ENCODE results near the gene SRRM4. TPM values are rescaled to one million over a fixed set of nuclear protein-coding genes. Genes with fewer than 3 reads are reported as not detected.
"Not testable (repeated sequence)": the region's sequence is repeated elsewhere in the genome, so short reads cannot be mapped to it uniquely, and the experiment has no call there.

SRRM4 gene
- total RNA-seq, 2 donors from 2014 or later, result 0.10 TPM; not detected in 1

DNA sequence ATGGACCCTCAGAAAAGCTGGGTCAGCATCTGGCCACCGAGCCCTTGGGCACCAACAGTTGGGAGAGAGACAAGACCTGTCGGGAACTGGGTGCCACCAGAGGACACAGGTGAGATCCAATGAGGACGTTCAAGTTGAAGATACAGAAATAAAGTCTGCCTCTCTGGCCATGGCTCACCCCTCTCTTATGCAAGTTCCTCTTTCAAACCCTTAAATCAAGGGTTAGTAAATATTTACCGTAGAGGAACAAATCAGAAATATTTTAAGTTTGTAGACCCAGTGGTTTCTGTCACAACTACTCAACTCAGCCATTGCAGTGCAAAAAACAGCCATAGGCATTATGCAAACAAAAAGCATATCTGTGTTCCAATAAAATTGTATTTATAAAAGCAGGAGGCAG is 120.9 kb downstream of the SRRM4 start:
- DNase-seq (ENCODE audit: low spot score), result no peak
- intact Hi-C loops (cut with DNase I), result no loop called here

DNA sequence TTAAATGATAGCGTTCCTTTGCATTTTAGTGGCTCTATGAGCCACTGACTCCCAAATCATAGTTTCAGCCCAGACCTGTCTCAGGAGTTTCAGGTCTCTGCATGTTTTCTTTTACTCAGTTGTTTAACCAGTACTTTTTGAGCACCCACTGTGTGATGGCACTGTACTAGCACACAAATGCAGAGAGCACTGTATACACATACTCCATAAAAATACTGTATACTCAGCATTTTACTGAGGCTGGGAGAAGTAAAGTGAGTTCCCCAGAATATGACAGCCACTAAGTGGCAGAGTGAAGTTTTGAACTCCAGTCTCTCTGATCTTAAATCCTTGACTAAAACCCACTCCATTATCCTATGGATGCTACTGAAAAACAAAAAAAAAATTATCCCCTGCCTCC is 121.4 kb downstream of the SRRM4 start:
- no peak for DNase-seq (ENCODE audit: low spot score)
- intact Hi-C loops (cut with DNase I), result no loop called here

DNA sequence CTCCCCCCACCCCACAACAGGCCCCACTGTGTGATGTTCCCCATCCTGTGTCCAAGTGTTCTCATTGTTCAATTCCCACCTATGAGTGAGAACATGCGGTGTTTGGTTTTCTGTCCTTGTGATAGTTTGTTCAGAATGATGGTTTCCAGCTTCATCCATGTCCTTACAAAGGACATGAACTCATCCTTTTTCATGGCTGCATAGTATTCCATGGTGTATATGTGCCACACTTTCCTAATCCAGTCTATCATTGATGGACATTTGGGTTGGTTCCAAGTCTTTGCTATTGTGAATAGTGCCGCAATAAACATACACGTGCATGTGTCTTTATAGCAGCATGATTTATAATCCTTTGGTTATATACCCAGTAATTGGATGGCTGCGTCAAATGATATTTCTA is 123.6 kb downstream of the SRRM4 start:
- DNase-seq (ENCODE audit: low spot score); intact Hi-C loops (cut with DNase I): not testable (repeated sequence)

- DNase-seq (ENCODE audit: low spot score), result no peak
- intact Hi-C loops (cut with DNase I), result no loop called here
Observed at GRCh38 chr12:119113496-119113986, 132.2 kb downstream of the SRRM4 start.

DNA sequence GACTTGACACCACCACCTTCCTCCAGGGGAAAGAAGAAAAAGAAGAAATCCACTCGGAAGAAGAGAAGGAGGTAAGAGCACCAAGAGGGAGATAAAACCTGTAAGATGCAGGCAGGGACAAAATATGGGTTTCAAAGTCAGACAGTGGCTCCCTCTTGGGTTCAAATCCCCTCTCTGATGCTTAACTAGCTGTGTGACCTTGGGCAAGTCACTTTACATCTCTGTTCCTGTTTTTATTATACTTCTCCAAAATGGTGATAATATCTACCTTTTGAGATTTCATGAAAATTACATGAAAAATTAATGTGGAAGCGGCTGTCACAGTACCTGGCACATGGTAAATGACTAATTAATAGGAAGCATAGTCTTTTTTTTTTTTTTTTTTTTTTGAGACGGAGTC is 133.0 kb downstream of the SRRM4 start:
- intact Hi-C loops (cut with DNase I), result loop anchor here in 1 of 2 donors (2.0 kb wide), 1 partner anchor 299 kb away; no protein-coding TSS in a partner anchor
- DNase-seq (ENCODE audit: low spot score), result no peak

- intact Hi-C loops (cut with DNase I), result loop anchor here (1.0 to 2.0 kb wide), 2 partner anchors 294 to 297 kb away; no protein-coding TSS in a partner anchor
Observed at GRCh38 chr12:119115296-119115905, 134.1 kb downstream of the SRRM4 start.

DNA sequence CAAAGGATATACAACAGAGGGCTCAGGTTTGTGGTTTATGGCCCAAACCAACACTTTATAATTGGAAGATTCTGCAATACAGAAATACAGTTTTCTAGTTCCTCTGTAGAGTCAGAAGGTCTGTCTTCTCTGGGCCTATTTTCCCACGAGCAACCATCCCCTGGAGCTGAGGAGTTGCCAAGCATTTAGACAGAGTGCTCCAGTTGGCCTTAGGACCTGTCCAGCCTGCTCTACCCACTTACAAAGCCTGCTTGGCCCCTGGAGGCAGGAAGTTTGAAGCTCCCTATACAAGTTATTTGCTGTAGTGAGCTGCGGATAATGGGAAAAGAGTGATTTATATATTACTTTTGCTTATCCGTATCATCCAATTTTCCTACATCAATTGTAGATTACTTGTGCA is 136.6 kb downstream of the SRRM4 start:
- intact Hi-C loops (cut with DNase I), result no loop called here

More at GRCh38 chr12:119115296-119115905, 134.1 kb downstream of the SRRM4 start:
- DNase-seq (ENCODE audit: low spot score), result no peak

GRCh38 chr12:119118625-119119024 is 137.3 kb downstream of the SRRM4 start:
- intact Hi-C loops (cut with DNase I), result no loop called here
- DNase-seq (ENCODE audit: low spot score), result no peak

More for the DNA sequence above, 136.6 kb downstream of the SRRM4 start:
- DNase-seq (ENCODE audit: low spot score), result no peak

DNA sequence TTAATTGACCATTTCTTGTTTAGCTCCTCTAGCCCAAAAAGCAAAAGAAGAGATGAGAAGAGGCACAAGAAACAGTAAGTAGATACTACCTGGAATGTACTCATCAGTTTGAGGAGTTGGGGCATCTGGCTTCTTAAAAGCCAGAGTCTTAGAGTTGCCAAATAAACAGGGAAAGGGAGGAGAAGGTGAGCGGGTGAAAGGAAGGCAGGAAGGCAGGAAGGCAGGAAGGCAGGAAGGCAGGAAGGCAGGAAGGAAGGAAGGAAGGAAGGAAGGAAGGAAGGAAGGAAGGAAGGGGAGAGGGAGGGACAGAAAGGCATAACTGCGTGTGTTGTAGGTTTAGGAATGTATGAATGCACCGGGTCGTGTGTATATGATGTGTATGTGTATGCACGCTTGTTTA is 140.7 kb downstream of the SRRM4 start:
- intact Hi-C loops (cut with DNase I), result no loop called here
- no peak for DNase-seq (ENCODE audit: low spot score)

DNA sequence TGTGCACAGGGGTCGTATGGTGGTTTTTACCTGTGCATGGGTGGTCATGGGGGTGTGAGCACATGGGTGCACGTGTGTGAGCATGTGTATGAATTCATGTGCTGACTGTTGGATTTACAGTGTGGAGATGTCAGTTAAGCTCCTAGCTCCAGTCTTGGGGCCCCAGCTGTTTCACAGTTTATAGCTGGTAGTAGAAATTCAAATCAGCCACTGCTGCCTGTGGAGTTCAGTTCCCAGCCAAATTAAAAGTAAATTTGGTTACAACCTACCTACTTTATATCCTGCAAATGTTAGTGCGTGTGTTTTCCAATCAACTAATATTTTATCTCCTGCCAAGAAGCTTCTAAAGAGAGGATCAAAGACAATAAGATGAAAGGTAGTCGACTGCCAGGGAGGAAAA is 141.4 kb downstream of the SRRM4 start:
- intact Hi-C loops (cut with DNase I), result no loop called here

DNA sequence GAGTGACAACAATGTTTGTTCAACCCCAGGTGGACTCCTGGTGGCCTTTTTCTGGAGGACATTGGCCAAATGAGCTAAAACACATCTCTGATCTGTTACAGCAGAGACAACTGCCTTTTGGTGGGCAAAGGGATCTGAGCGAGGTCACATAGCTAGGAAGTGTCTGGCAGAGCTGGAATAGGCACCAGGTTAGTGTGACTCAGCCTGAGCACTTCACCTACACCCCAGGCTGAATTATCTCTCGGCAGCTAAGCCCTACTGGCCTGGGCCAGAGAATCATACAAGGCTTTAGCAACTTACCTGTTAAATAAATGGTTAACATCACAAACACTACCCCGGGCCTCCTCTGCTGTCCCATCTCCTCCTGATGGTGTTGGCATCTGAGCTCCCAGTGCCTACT is 147.2 kb downstream of the SRRM4 start:
- intact Hi-C loops (cut with DNase I), result no loop called here
- no peak for DNase-seq (ENCODE audit: low spot score)

More for the DNA sequence above, 141.4 kb downstream of the SRRM4 start:
- DNase-seq (ENCODE audit: low spot score), result no peak

DNA sequence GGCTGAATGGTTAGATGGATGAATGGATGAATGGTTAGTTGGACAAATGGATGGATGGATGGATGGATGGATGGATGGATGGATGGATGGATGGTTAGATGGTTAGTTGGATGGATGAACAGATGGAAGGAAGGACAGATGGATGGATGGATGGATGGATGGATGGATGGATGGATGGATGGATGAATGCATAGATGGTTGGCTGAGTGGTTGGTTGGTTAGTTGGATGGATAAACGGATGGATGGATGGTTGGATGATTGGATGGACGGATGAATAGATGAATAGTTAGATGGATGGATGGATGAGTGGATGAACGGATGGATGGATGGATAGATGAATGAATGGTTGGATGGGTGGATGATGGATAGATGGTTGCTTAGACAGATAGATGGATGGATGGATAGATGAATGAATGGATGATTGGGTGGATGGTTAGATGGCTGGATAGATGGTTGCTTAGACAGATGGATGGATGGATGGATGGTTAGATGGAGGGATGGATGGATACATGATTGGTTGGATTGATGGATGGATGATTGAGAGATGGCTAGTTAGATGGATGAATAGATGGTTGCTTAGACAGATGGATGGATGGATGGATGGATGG is 148.6 kb downstream of the SRRM4 start:
- intact Hi-C loops (cut with DNase I), result loop anchor here in 1 of 2 donors (2.0 kb wide), 1 partner anchor 49 kb away; no protein-coding TSS in a partner anchor
- DNase-seq (ENCODE audit: low spot score), result no peak

DNA sequence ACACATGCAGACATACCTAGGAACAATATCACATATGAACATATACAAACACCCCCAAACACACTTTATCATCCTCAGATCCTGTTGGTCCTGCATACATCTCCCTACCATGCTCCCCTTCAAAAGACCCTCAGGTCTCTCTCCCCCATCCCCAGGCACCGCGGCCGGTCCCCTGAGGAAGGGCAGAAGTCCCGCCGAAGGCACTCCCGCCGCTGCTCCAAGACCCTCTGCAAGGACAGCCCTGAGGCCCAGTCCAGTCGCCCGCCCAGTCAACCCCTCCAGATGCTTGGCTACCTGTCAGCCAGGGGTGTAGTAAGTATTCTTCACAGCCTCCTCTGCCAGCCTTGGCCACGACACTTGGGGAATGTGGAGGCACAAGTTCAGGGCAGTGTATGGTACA is 149.2 kb downstream of the SRRM4 start:
- DNase-seq (ENCODE audit: low spot score), result no peak
- intact Hi-C loops (cut with DNase I), result loop anchor here in 1 of 2 donors (2.0 kb wide), 1 partner anchor 50 kb away; no protein-coding TSS in a partner anchor

- intact Hi-C loops (cut with DNase I), result no loop called here
- no peak for DNase-seq (ENCODE audit: low spot score)
Observed at GRCh38 chr12:119134284-119135072, 153.1 kb downstream of the SRRM4 start.

GRCh38 chr12:119136811-119137410 is 155.6 kb downstream of the SRRM4 start:
- no peak for DNase-seq (ENCODE audit: low spot score)
- intact Hi-C loops (cut with DNase I), result no loop called here

GRCh38 chr12:119139448-119139847 is 158.1 kb downstream of the SRRM4 start:
- intact Hi-C loops (cut with DNase I), result no loop called here
- DNase-seq (ENCODE audit: low spot score), result no peak

DNA sequence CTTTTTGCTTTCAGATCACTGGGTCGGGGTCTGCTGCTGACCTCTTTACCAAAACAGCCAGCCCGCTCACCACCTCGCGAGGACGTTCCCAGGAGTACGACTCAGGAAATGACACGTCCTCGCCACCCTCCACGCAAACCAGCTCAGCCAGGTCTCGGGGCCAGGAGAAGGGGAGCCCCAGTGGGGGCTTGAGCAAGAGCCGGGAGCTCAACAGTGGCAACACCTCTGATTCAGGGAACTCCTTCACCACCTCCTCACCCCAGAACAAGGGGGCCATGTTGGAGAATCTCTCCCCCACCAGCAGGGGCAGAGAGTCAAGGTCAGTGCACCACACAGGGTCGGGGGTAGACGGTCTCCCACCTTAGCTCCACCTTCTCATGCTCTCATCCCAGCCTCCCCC is 164.0 kb downstream of the SRRM4 start:
- intact Hi-C loops (cut with DNase I), result no loop called here
- DNase-seq (ENCODE audit: low spot score), result no peak

DNA sequence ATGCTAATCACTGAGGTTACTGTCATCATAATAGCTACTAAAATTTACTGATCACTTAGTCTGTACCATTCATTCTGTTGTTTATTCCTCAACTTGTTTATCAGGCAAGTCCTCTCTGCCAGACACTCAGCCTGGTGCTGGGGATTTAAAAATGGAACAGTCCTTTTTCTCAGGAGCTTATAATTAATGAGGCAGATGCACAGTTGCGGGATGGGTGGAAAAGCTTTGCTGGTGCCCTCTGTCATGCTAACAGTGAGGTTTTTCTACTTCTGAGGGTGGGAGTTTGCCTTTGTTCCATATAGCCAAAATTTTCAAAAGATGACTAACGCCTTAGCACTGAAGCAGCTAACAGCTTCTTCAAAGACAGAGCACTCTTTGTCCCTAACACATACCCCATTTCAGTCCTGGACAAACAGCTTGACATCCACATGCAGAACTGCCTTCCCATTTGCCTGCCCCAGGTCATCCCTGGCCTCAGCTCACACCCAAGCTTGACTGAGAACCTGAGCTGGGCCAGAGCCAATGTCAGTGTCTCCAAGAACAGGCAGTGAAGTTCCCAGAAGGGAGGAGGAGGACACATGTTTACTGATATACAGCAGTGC is 166.6 kb downstream of the SRRM4 start:
- DNase-seq (ENCODE audit: low spot score), result no peak
- intact Hi-C loops (cut with DNase I), result no loop called here

GRCh38 chr12:119149270-119149669 is 167.9 kb downstream of the SRRM4 start:
- intact Hi-C loops (cut with DNase I), result no loop called here
- DNase-seq (ENCODE audit: low spot score), result no peak
